HG03196 (cell line): ENCODE results near the gene TGIF2.
"Not testable (repeated sequence)": the region's sequence is repeated elsewhere in the genome, so short reads cannot be mapped to it uniquely, and the experiment has no call there.

Experiments used
- ATAC-seq: cut with Tn5 transposase; IDR thresholded peaks from one replicate; pipeline ENCODE4 v1.9.1; 2021; ENCODE audit not compliant: unreplicated experiment

Gene TGIF2

DNA sequence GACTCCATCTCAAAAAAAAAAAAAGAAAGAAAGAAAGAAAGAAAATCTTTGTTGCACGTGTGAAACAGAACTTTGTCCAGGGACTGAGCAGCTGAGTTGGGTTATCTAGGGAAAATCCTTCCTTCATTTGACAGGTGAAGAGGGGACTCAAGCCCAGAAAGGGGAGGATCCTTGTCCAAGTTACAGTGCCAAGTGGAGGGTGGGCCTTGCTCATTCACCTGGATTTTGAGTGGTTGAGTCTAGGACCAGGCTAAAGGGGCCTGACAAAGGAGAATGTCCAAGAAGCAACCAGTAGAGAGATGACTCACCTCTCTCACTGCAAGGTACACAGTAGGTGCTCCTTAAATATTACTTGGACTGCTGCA lies 2.7 kb downstream of the TGIF2 start:
- no peak for ATAC-seq

DNA sequence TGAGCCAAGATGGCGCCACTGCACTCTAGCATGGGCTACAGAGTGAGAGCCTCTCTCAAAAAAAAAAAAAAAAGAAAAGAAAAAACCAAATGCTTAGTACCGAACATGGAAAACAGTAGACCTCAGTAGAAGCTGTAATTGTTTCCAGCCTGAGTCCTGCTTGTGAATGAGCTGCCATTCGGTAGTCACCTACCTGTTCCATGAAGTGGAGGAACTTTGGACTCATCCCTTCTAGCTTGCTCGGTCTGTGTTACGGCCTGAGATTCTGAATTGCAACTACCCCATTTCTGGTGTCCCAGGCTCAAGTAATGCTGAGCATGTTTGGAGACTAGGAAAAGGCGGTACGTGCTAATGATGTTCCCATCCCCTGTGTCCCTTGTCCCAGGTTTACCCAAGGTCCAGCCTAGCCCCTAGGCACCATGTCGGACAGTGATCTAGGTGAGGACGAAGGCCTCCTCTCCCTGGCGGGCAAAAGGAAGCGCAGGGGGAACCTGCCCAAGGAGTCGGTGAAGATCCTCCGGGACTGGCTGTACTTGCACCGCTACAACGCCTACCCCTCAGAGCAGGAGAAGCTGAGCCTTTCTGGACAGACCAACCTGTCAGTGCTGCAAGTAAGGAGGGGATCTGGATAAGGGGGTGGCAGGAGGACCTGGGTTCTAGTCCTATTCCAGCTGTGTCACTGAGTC lies 5.1 kb downstream of the TGIF2 start:
- ATAC-seq: no peak

DNA sequence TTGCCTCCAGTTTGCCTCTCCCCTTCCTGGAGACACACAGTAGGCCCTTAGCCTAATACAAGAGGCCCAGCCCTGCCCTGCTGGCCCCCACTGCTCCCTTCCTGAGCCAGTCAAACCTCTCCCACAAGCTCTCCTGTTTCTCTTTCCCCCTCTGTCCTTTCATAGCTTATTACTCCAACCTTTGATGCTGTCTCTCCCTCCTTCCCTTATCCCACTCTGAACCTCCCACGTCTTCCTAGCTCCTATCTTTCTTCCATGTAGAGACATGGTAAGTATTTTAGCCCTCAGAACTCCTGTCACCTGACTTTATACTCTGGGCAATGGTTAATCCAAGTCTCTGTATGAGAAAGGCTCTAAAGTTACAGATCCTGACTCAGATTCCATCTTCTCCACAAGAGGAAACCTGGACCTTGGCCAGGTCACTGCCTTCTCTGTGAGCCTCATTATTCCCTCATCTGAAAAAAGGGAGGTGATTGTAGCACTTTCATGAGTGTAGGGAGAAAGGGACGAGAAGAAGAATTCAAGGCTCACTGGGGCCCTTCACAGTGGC lies 6.7 kb downstream of the TGIF2 start:
- no peak for ATAC-seq

DNA sequence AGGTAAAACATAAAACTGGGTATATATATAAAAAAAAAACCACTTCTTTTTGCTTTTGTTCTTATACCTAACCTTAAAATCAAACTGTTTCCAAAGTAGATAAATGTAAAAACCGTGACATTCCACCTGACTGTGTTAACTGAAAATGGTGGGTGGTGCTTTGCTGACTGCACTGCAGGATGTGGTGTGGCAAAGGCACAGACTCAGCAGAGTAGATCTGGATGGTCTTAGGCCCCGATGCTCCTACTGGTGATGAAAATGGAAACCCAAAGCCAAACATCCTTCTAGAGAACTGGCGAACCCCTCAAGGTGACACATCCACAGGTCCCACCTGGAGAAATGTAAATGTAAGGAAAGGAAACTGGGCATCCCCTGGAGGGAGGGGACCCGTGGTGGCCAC lies 8.9 kb downstream of the TGIF2 start:
- ATAC-seq: no peak

DNA sequence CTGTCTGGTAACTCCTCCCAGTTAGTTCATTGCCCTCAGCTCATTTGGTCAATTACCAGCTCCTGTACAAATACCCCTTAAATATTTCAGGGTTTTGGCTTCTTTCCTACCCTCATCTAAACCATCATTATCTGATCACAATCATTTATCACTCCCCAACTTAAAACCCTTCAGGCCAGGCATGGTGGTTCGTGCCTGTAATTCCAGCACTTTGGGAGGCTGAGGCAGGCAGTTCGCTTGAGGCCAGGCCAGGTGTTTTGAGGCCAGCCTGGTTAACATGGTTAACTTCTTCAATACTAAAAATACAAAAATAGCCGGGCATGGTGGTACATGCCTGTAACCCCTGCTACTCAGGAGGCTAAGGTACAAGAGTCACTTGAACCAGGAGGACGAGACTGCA lies 9.4 kb downstream of the TGIF2 start:
- ATAC-seq: no peak

DNA sequence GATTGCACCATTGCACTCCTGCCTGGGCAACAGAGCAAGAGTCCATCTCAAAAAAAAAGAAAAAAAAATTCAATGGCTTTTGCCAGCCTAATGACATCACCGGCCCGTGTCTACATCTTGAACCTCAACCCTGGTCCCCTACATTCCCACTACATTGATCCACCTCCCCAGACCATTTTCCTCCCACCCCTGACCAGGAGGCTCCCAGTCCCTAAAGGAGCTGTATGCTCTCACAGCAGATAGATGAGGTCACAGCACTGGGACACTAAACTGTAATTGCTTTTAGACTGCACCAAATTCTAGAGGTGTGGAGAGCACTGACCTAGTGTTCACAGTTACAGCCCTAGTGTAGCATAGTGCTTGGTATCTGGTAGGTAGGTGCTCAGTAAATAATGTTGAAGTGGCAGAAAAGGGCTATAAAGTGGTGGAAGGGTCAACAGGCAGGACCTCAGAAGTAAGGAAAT lies 10.7 kb downstream of the TGIF2 start:
- ATAC-seq: no peak

DNA sequence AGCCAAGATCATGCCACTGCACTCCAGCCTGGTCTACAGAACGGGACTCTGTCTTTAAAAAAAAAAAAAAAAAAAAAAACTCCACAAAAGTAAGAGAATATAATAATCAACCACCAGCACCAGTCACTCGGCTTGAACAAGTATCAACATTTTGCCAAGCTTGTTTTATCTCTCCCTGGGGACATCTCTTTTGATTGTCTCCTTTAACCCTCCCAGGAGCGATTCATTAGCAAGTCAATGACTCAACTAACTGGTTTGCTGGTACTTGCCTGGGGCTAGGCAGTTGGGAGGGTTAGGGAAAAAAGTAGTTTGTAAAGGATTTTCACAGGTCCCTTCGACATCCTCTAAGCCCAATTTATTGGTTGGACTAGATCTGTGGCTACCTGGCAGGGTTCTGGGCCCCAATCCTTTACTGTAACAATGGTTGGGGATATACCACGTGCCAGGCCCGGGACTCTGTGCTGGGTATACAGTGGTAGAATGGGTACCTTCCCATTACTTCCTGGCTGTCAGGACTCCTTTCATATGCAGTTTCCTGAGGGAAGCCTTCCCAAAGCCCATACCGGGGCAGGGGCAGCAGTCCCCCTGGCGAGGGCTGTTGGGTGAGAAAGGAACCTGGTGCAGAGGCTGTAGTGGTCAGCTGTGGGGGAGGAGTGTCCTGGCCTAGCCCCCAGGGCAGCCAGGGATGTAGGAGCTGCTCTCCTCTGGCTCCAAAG lies 12.2 kb downstream of the TGIF2 start:
- no peak for ATAC-seq

DNA sequence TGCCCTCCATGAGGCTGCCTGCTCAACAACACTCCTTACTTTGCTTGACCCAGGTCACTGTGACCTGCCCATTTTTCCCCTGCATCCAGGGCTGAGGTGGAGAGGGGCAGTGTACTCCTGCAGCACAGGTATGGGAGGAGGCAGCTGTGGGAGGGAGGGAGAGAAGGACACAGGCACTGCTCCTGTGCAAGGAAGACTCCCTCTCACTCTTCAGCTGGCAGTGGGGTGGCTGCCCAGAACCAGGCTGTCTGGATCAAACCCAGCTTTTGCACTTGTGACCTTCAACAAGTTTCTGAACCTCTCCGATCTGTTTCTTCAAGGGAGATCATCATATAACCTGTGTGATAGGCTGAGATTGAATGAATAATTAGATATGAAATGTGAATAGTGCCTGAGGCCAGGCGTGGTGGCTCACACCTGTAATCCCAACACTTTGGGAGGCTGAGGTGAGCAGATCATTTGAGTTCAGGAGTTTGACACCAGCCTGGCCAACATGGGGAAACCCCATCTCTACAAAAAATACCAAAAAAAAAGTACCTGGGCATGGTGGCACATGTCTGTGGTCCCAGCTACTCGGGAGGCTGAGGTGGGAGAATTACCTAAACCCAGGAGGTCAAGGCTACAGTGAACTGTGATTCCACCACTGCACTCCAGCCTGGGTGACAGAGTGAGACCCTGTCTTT lies 14.1 kb downstream of the TGIF2 start:
- ATAC-seq: no peak

DNA sequence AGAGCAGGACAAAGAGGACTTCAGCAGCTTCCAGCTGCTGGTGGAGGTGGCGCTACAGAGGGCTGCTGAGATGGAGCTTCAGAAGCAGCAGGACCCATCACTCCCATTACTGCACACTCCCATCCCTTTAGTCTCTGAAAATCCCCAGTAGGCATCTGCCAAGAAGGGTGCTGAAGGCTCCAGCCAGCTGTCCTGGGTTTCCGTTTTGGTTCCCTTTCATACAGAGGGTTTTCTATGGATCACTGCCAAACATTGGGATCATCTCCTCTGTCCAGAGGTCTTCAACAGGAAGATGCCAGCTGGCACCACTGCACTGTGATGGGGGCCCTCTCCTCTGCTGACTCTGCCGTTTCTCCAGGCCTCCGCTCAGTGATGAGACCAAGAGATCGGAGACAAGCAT lies 17.9 kb downstream of the TGIF2 start:
- no peak for ATAC-seq

DNA sequence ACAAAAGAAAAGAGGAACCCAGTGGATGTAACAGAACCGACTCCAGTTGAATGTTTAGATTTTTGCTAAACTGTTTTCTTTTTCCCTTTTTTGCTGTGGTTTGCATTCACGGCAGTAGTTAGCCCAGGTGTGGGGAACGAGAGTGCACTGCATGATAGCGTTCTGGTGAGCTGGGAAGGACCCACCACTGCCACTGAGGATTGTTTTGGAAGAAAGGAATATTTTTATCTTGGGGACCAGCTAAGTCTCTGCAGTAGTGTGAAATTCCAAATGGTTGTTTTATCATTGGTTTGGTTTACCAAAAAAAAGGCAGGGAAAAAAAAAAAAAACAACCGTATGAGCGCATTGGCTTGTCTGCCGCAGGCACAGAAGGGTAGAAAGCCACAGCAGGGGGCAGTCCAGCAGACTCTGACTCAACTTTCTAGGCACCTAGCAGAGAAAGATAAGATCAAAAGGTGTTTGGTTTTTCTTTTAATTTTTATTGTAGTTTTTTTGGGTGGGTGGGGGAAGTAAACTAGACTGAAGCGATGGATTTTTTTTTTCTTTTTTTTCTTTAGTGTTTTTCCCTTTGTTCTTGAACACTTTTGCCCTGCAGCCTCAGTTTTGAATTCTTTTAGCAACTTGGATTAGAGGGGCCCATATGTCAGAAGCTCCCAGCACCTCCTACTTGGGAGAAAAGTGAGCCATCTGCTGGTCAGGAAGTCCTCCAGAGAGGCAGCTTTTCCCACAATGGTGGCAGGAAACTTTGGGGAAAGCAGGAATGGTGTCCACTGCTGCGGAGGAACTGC lies 18.7 kb downstream of the TGIF2 start:
- ATAC-seq: no peak

DNA sequence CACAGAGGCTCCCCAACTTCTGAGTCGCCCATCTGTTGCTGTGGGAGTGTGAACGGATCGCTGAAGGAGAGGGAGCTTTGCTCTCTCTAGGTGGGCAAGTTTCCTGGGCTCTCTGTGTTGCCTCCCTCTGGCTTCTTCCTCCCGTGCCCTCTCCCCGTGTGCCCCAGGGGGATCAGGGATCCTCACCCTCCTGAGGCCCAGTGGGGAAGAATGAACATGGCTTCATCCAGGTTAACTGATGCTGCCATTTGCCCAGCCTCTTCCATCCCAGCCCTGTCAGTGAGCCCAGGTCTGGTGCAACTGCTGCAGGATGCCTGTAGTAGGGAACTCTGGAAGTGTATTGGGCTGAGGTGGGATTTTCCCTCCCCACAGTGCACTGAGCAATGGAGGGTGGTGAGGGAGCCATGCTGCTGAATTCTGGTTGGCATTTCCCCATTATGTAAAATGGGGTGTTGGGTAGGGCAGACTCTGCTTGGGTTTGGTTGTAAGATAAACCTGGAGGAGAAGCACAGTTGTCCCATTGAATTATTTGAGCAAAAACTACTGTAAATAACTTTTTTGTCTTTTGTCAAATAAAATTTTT lies 20.0 kb downstream of the TGIF2 start:
- ATAC-seq: no peak

DNA sequence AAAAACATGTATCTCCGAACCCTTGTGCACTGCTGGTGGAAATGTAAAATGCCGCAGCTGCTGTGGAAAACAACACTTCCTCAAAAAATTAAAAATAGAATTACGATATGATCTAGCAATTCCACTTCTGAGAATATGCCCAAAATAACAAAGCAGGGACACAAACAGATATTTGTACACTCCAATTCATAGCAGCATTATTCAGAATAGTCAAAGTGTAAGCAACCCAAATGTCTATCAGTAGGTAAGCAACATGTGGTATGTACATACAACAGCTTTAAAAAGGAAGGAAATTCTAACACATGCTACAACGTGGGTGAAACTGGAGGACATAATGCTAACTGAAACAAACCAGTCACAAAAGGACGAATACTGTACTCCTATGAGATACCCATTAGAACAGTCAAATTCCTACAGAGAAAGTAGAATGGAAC lies 26.5 kb downstream of the TGIF2 start:
- ATAC-seq: no peak

DNA sequence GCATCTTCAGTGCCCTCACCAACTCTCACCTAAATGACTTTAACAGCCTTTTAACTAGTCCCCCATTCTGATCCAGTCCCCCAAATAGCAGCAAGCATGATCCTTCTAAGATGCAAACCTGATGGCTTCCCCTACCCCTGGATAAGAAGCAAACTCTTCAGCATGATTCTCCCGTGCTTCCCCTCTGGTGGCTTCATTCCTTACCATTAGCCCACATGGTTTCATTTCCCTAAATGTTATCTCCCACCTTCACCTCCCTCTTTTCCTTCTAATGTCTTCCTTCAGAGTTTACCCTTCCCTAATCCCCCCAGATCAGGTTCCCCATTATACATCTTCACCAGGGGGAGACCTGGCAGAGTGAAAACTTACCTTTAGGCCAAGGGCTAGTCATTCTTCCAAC lies 28.1 kb downstream of the TGIF2 start:
- no peak for ATAC-seq

DNA sequence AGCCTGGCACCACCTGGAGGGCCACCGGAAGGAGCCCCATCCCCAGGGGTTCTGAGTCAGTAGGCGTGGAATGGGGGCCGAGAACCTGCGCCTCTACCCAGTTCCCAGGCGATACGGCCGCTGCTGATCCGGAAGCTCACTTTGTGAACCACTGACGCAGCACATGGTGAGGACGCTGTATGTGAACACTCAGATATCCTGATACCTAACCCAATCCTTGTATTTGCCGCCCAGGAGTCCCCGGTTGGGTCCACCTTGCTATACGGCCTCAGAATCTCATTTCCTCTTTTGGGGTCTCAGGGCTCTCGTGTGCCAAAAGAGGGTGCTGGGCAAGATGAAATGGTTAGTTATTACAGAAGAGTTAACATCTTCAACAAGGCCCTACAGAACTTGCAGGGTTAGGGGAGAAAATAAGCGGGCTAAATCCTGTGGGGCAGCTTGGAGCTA lies 31.6 kb downstream of the TGIF2 start:
- peak; percentile 29 for ATAC-seq

DNA sequence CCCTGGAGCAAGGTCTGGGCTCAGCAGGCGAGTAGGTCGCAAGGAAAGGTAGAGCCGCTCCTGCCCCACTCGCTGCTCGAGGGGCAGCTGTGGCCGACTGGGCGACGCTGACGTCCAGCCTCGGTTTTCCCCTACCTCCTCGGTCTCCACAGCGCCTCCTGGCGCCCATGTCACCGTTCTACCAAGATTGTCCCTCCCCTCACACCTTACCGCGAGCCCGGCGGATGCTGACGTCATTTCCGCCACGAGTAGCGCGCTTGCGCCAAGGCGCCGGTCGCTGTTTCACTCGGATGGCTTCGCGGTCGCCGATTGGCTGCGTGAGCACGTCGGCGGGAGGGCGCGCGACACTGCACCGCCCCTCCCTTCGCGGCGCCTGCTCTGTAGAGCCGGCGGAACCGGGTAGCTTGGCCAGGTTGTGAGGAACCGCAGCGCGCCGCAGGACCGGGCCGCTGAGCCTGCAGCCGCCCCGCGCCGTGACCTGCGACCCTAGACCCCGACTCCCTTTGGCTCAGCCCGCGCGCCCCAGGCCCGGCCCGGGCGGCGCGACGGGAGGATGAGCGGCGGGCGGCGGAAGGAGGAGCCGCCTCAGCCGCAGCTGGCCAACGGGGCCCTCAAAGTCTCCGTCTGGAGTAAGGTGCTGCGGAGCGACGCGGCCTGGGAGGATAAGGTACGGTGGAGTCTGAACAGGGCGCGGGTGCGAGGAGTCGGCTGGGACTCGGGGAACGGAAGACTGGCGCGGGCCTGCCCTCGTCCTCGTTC lies 32.2 kb downstream of the TGIF2 start, which contains the start of gene RAB5IF:
TSS of gene RAB5IF (plus strand) at position 381 of the 759 bp plus-strand sequence. CDS start at position 554, 173 bp downstream.
- peak; percentile 82 for ATAC-seq

DNA sequence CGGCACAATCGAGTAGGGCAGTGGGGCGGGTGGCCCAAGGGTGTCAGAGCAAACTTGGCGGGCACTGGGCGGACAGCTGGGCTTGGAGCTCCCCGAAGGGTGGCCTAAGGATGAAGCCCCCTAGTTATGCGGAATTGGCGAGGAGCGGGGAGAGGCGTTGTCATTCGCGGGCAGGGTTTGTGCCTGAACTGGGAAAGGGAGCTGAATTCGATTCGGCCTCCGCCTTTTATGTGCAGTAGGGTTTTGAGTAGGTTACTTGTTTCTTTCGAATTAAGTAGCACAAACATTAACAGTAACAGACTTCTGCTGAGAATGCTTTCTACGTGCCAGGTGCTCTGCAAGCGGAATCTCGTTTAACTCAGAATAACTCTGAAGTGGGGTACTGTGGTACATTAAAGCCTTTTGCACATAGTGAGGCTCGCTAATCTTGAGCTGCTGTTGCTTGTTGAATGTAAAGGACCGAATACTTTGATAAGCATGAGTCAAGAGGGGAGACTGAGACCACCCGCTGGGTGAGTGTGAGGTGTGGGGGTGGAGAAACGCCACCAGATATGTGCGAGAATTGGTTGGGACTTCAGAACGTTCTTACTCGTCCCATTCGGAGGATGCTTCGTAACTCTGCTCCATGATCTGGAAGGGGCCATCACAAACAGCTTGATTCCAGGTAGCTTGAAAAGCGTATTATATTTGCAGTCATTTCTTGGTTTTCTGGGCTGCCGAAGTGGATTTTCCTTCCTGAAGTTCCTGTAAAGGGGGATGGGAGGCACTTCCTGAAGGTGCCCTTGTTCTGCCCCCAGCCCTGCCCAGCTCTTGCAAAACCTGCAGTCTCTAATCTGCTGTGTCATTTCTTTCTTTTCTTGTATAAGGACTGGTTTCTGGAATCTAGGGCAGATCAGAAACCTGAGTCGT lies 33.0 kb downstream of the TGIF2 start:
- ATAC-seq: peak; percentile 12

DNA sequence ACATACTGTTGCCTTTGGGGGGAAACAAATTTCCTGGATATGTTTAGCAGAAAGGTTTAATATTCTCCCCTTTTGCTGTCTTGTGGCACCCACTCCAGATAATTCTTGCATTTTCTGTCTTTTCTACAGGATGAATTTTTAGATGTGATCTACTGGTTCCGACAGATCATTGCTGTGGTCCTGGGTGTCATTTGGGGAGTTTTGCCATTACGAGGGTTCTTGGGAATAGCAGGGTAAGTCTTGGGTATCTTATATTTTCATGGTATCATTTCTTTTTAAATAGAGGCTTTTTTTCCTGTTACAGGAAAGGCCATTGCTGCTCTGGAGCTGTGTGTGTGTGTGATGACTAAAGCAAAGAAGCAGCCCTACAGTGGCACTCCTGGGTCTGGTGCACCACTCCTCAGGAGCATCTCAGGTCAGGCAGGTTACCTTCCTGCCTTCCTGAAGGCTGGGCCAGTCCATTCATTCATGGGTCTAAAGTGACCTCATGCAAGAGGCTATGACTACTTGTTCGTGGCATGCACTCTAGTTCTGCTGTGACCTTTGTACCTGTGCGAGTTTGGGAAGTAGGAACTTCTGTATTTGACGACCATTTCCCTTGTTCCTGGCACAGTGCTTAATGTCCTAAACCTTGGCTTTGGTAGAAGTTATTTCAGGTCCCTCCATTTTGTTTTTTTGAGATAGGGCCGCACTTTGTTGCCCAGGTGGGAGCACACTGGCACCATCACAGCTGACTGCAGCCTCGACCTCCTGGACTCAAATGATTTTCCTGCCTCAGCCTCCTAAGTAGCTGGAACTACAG lies 34.4 kb downstream of the TGIF2 start:
- no peak for ATAC-seq

DNA sequence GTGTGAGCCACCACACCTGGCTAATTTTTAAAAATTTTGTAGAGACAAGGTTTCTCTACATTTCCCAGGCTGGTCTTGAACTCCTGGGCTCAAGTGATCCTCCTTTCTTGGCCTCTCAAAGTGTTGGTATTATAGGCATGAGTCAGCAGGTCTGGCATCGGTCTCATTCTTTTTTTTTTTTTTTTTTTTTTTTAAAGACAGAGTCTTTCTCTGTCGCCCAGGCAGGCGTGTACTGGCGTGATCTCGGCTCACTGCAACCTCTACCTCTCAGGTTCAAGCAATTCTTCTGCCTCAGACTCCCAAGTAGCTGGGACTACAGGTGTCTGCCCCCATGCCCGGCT lies 35.0 kb downstream of the TGIF2 start:
- ATAC-seq: not testable (repeated sequence)
